ENCODE measurements around the gene PLAU.

Gene PLAU

GRCh38 chr10:73871295-73872189 lies 39.4 kb upstream of the PLAU start:
- Histone ChIP-seq H3K27ac (no peak overlapping the region), H3K36me3 (replicated peaks) (peaks cover 14% of the 10 kb centered on the region), H3K27me3 (replicated peaks) (no peaks in the 10 kb centered on the region), H3K4me3 (ENCODE audit: low read depth, low read length) (no peak overlapping the region)
- DNase-seq: no peak
- in situ Hi-C loops (cut with HindIII; ENCODE audit: low pct_ligation_motif_present, low sequenced_read_pairs): no loop called here
- no peak for TF ChIP-seq CTCF (IDR thresholded peaks at IDR 0.05; ENCODE audit: low read depth, low read length, missing control alignments)

- Histone ChIP-seq H3K4me3 (ENCODE audit: low read depth, low read length) (no peak overlapping the region), H3K27ac (no peak overlapping the region), H3K36me3 (replicated peaks) (peaks cover 14% of the 10 kb centered on the region), H3K27me3 (replicated peaks) (no peaks in the 10 kb centered on the region)
- in situ Hi-C loops (cut with HindIII; ENCODE audit: low pct_ligation_motif_present, low sequenced_read_pairs): no loop called here
- TF ChIP-seq CTCF (IDR thresholded peaks at IDR 0.05; ENCODE audit: low read depth, low read length, missing control alignments): peak; percentile 63
- peak; percentile 27 for DNase-seq
Observed at GRCh38 chr10:73872190-73872710, 38.7 kb upstream of the PLAU start.

- in situ Hi-C loops (cut with HindIII; ENCODE audit: low pct_ligation_motif_present, low sequenced_read_pairs): no loop called here
- Histone ChIP-seq H3K27ac (no peak overlapping the region), H3K27me3 (replicated peaks) (no peaks in the 10 kb centered on the region), H3K36me3 (replicated peaks) (peaks cover 12% of the 10 kb centered on the region), H3K4me3 (ENCODE audit: low read depth, low read length) (peak overlapping the region; percentile 69)
- no peak for DNase-seq
- TF ChIP-seq CTCF (IDR thresholded peaks at IDR 0.05; ENCODE audit: low read depth, low read length, missing control alignments): no peak
Observed at GRCh38 chr10:73873142-73873837, 37.6 kb upstream of the PLAU start.

- Histone ChIP-seq H3K4me3 (ENCODE audit: low read depth, low read length) (peak overlapping the region; percentile 69), H3K27me3 (replicated peaks) (no peaks in the 10 kb centered on the region), H3K36me3 (replicated peaks) (peaks cover 6% of the 10 kb centered on the region), H3K27ac (no peak overlapping the region)
- DNase-seq: no peak
- in situ Hi-C loops (cut with HindIII; ENCODE audit: low pct_ligation_motif_present, low sequenced_read_pairs): no loop called here
- no peak for TF ChIP-seq CTCF (IDR thresholded peaks at IDR 0.05; ENCODE audit: low read depth, low read length, missing control alignments)
Observed at GRCh38 chr10:73873838-73874215, 37.1 kb upstream of the PLAU start.

GRCh38 chr10:73874267-73875138 lies 36.4 kb upstream of the PLAU start, which contains the start of gene CAMK2G:
Gene CAMK2G (minus strand): TSS chr10:73874555. CDS start chr10:73874461, 94 bp downstream.
- peaks cover 5% of the 10 kb centered on the region for H3K36me3 ChIP-seq (replicated peaks)
- peak; percentile 68 for DNase-seq
- H3K27me3 ChIP-seq (replicated peaks): no peaks in the 10 kb centered on the region
- H3K27ac ChIP-seq: no peak within 1 kb of the TSS
- TF ChIP-seq CTCF (IDR thresholded peaks at IDR 0.05; ENCODE audit: low read depth, low read length, missing control alignments): no peak
- in situ Hi-C loops (cut with HindIII; ENCODE audit: low pct_ligation_motif_present, low sequenced_read_pairs): no loop called here
- H3K4me3 ChIP-seq (ENCODE audit: low read depth, low read length): peak within 1 kb of the TSS; percentile 69
